ENCODE data around the gene JAG2.
"Not testable (repeated sequence)": the region's sequence is repeated elsewhere in the genome, so short reads cannot be mapped to it uniquely, and the experiment has no call there.

The JAG2 gene

GRCh38 chr14:105136401-105137322 is 31.9 kb downstream of the JAG2 start:
- DNase-seq = no peak

- no peak for DNase-seq
Measured at GRCh38 chr14:105135700-105136395, 32.7 kb downstream of the JAG2 start.

GRCh38 chr14:105132921-105133654 is 35.5 kb downstream of the JAG2 start:
- no peak for DNase-seq

- DNase-seq = no peak
Measured at GRCh38 chr14:105131241-105131640, 37.3 kb downstream of the JAG2 start.

- DNase-seq = no peak
Measured at GRCh38 chr14:105128059-105128458, 40.5 kb downstream of the JAG2 start.

GRCh38 chr14:105126981-105127329 is 41.6 kb downstream of the JAG2 start:
- no peak for DNase-seq

- no peak for DNase-seq
Measured at GRCh38 chr14:105126126-105126980, 42.2 kb downstream of the JAG2 start.

- DNase-seq = no peak
Measured at GRCh38 chr14:105124823-105125222, 43.8 kb downstream of the JAG2 start.

GRCh38 chr14:105123981-105124765 is 44.4 kb downstream of the JAG2 start:
- DNase-seq = no peak

- no peak for DNase-seq
Measured at GRCh38 chr14:105123064-105123665, 45.4 kb downstream of the JAG2 start.

GRCh38 chr14:105120056-105120455 is 48.5 kb downstream of the JAG2 start:
- DNase-seq = no peak

- no peak for DNase-seq
Measured at GRCh38 chr14:105119408-105120025, 49.1 kb downstream of the JAG2 start.

GRCh38 chr14:105118646-105119407 is 49.7 kb downstream of the JAG2 start:
- no peak for DNase-seq

- no peak for DNase-seq
Measured at GRCh38 chr14:105117710-105118385, 50.7 kb downstream of the JAG2 start.

GRCh38 chr14:105117257-105117646 is 51.3 kb downstream of the JAG2 start:
- DNase-seq = no peak

GRCh38 chr14:105116451-105117256 is 51.9 kb downstream of the JAG2 start:
- DNase-seq = no peak

- DNase-seq = not testable (repeated sequence)
Measured at GRCh38 chr14:105109243-105109642, 59.3 kb downstream of the JAG2 start.

- no peak for DNase-seq
Measured at GRCh38 chr14:105108516-105108864, 60.1 kb downstream of the JAG2 start.
